NCI-H526 (cell line): Measurements from ENCODE around the gene COPS8.

Experiments used
- DNase-seq, 2 experiments: peaks; one replicate each; lab custom pipeline; 2025; lab: John Stamatoyannopoulos, UW

The COPS8 gene

DNA sequence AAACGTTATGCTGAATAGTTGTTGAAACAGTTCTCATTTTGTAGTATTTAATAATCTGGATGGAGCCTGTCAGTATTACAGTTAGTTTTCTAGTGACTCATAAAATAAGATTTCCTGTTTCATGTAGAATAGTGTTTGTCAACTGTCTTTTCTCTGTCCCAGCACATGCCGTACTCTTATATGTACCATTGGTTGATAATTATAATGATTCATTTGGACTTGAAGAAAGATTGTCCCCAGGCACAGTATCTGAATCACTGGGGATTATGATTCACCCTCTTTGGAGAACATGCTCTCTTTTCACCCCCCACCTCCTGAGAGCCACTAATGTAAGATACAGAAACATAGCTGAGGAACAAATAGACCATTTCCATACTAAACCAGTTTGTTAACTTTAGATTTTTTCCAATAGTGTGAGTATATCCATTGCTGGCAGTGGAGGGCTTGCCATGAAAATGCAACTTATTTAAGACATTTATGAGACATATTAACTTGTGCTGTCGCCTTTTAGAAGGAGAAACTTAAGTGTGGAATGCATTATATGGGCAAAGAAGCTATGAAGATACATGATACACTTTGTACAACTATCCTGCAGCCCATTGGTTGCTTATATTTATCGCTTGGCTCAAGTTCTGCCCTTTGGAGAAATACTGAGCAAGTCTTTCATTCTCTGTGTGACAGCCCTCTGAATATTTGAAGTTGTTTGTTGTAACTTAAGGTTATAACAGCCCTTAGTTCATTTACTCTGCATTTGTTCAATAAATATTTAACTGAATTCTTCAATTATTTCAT, 12.4 kb downstream of the COPS8 start:
- DNase-seq = no peak

DNA sequence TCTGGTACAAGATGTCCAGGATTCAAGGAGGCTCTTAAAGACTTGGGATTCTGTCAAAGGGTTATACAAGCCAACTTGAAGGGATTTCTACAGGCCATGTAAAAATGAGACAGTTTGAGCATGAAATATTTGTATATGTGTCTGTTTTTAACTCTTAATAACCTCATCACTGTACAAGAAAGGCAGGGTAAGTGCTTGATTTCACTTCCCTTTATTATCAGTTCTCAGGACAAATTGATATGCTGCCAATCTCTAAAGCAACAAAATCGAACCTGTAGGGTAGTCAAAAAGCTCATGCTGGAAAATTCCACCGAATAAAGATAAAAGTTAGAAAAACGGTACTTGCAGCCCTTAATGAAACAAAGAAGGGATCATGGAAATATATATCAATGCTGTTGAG, 14.1 kb downstream of the COPS8 start:
- no peak for DNase-seq

DNA sequence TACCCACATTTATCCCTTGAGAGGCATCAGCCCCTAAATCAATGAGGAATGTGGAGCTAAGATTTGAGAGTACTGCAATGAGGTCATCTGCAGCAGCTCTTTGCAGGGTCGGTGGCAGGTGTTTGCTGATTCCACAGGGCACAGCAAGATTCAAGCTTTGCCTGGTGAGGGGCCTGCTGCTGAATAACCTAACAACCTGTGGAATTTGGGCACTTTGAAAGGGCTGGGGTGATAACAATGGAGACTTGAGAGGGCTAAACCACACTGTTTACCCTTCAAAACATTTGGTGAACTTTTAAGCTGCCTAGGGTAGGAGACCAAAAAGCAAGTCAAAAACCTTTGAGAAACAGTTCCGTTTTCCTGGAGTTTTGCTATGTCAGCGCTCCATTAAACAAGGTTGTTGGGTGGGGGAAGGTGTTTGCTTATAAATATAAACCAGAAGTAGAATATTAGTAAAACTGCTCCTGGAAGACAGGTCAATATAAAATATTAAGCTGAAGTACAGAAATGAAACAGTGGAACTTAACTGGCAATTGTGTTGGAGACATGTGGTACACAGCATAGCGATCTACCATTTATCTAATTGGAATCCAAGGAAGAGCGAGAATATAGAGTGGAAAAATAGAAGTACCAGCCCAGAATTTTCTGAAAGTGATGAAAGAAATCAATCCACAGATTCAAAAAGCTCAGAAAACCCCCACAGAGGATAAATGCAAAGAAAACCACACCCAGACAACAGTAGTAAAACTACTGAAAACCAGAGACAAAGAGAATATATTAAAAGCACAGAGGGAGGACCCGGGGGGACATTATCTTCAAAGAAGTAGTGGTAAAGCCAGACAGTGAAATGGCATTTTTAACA, 15.7 kb downstream of the COPS8 start:
- no peak for DNase-seq

DNA sequence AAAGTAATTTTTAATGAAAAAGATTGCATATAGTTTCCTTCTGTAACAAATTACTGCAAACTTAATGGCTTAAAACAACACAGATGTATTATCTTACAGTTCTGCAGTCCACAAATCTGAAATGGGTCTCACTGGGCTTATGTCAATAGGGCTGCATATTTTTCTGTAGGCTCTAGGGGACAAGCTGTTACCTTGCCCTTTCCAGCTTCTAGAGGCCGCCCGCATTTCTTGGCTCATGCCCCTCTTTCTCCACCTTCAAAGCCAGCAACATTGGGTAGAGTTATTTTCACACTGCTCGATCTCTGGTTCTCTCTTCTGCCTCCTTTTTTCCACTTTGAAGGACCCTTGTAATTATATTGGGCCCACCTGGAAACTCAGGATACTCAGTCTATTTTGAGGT, 16.7 kb downstream of the COPS8 start:
- DNase-seq = no peak

DNA sequence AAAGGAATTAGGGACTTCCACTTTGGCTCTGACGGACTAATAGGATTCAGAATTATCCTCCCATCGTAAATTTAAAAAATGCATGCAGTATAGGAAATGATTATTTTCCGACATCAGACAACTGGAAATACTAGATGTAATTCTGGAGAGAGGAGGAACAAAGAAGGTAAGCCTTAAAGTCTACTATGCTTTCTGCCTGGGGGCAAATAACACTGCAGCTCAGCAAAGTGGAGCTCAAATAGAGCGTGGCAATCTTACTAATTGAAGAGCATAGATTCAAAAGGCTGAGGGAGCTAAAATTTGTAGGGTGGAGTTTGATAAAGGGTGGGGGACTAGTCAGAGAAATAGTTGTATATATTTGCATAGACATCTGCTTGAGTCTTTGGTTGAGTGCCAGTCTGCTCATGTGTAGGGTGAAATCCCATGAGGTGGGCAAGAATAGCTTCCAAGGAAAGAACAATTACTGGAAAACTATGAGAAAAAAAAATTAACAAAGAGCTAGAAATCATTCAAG, 23.8 kb downstream of the COPS8 start:
- DNase-seq = no peak

DNA sequence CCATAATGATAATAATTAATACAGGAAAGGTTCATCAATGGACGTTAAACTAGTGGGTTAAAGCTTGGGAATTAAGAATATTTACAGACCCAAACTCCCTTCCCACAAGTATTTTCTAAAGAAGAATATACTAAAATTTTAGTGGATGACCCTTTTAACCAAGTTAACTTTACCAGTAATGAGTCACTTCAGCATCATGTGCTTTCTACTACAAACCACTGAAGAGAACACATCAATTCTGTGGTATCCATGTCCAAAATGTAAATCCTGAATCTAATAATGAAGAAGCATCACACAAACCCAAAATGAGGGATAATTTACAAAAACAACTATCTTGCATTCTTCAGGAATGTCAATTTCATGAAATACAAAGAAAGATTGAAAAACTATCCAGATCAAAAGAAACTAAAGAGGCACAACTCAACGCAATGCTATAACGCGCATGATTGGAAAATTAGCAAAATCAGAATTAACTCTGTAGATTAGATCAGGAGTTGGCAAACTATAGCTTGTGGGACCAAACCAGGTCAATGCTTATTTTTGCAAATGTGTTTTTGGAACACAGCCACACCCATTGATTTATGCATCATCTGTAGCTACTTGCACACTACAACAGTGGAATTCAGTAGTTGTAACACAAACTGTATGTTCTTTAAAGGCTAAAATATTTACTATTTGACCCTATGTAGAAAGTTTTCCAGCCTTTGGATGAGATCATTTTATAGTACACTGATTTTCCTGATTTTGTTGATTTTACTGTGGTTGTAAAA, 27.5 kb downstream of the COPS8 start:
- no peak for DNase-seq

DNA sequence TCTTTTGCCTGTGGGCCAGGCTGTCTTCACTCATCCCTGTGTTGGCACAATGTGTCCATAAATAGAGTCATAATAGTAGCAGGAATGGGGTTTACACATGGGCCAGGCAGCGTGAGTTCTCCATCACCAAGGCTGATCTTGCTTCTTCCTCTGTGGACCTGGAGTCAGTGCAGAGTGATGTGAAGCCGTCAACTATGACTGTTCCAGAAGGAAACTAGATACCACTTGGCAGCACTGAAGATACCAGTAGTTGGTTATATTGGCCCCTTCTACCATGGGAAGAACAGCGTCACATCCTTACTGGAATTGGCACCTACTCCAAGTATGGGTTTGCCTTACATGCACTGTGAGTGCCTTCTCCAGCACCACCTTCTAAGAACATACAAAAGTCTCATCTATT, 30.2 kb downstream of the COPS8 start:
- DNase-seq = no peak

DNA sequence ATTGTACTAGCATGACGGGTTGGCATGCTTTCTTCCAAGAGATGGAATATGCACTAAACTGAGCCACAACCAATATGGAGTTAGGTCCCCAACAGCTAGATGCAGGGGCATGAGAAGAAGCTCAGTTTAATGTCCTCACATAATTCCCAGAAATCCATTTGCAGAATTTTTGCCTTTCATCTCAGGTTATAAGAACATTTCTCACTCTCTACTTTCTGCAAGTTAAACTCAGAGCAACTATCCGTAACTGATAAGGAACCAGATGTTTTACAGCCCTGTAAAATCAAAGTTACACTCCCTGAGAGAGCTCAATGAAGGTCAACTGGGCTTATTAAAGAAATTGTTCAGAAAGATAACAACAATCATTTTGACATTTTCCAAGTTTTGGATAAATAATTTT, 30.7 kb downstream of the COPS8 start:
- DNase-seq = no peak

DNA sequence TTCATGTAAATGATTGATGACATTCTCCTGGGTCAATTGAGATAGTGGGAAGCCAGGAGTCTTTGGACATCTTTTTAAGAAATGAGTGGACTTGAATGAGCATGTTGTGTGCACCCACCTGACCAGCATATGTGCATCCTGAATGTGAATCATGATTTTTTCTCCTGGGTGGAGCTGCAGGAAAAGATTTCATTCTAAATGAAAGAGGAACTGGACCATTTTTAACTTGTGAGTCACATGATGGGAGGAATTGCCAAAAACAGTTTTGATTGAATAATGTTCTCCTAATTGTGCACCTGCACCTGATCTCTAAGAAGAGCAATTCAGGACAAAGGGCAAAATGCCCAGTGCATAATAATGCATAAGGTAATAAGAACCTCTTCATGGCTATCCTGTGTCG, 32.3 kb downstream of the COPS8 start:
- no peak for DNase-seq

DNA sequence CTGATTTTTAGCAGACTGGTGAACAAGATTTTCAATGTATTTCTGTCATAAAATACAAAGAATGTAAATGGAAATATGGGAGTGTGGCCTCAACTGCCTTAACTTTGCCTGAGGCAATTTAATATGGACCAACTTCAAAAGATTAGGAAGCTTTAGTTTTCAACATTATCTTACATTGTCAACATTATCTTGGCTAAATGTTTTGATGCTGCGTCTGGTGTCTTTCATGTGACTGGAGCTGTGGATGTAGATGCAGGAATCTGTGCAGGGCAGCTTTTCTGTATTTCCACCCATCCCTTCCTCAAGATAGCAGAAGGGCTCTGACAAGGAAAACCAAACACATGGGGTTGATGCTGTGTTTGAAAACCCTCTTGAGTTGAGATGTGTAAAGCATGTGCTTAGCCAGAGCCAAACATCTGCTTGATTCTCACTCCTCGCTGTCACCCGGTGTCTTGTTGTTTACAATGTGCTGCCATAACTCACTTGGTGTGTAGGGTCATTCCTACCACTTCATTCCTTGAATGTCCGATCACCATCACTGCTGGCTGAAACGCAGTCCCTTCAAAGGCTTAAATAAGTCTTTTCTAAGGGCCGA, 33.0 kb downstream of the COPS8 start:
- no peak for DNase-seq

DNA sequence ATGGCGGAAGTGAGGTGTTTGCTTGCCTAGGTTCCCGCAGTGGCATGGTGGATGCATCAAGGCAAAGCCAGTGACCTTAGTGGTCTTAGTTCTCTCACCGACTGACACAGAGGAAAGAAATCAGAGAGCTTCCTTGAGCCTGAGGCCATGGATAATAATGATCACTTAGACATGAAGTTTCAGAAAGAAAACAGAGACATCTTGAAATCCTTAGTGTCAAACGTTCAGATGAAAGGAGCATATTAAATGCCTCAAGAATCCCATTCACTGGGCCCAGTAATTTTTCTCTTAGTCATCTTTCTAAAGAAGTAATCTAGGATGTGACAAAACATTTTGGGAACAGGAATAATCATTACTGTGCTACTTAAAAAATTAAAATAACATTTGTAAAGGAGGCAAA, 35.2 kb downstream of the COPS8 start:
- DNase-seq = no peak

DNA sequence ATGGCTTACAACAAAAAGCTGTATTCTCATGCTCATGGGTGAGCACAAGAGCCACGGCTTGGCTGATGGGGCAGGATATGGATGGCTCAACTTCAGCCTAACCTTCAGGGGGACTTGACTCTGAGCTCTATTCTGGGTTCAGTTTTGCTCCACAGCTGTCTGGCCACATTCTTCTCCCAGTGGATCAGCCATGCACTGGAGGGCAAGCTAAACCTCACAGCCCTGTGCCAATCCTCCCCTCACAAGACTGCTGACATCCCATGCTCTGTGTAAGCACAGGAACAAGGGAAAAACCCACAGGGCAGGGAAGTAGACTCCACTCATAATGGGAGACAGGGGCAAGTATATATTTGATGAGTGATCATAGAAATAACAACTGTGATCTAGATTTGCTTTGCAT, 35.6 kb downstream of the COPS8 start:
- no peak for DNase-seq

DNA sequence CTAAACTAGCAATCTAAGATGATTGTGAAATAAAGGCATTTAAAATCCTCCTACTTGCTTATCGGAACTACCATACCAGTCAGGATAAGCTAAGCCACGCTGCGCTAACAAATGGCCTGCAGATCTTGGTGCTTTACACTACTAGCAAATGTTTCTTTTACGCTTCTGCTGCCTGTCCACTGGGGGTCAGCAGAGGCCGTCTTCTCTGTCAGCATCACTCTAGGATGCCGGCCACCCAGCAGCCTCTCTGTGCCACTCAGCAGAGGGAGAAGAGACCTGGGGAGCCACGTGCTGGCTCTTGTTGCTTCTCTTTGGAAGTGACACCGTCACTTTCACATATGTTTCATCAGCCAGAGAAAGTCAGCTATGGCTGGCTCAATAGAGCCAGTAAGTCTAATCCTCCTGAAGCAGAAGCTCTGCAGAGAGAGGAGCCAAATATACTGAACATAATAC, 36.6 kb downstream of the COPS8 start:
- peak; percentile 2 to 69 for DNase-seq

DNA sequence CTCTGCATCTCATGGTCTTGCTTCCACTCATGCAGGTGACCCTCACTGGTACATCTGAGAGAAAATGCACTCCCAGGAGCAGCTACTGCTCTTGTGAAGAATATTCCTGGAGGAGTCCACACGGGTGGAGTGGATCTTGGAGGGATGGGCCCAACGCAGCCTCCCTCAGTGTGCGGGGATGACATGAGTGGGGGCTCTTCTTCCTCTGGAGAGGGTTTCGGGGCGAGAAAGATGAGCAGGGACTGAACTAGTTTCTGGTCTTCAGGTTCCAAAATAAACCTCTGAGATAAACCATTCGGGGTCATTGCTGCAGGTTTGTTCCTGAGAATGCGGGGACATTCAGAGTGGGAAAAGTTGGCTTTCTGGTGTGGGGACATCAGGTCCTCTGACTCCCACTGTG, 39.1 kb downstream of the COPS8 start:
- no peak for DNase-seq

DNA sequence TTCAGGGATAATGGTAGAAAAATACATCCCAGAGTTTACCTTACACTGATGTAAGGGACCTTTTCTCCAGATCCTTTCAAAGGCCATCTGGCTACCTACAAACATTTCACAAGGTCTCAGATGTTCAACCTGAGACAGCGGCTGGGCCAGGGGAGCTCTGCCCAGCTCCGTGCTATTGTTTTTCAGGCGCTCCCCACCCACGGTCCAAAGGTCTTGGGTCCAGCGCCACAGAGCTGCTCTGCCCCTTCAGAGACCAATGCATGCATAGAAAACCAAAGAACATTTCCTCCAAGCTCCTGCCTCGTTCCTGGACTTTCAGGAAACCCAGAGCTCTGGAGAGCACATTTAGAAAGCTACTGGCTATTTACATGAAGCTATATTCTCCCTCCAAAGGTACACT, 40.3 kb downstream of the COPS8 start:
- DNase-seq = no peak

DNA sequence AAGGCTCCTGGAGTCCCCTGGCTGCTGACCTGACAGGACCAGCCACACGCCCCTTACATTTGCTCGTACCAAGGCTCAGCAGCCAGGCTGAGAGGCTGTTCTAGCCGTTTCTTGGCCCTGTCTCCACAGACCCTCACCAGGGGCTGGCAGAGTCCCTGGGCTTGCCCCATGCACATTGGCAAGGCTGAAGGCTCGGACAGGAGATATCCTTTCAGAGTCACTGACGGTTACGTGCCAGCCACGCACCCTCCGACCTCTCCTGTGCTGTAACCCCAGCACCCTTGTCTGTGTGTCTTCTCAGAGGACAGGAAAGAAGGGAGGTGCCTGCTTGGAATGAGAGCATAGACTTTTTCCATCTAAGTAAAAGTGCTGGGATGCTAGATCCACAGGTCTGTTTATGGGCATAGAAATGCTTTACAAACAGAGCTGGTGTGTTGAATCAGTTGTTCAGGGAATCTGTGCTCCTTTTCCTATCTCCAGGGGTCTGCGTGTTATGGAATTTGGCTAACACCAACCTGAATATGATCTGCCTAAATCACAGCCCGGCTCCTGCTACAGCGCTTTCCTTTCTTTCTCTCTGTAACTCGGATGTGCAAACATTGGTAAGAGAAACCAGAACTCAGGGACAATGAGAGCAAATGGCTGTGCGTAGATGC, 41.0 kb downstream of the COPS8 start:
- no peak for DNase-seq

DNA sequence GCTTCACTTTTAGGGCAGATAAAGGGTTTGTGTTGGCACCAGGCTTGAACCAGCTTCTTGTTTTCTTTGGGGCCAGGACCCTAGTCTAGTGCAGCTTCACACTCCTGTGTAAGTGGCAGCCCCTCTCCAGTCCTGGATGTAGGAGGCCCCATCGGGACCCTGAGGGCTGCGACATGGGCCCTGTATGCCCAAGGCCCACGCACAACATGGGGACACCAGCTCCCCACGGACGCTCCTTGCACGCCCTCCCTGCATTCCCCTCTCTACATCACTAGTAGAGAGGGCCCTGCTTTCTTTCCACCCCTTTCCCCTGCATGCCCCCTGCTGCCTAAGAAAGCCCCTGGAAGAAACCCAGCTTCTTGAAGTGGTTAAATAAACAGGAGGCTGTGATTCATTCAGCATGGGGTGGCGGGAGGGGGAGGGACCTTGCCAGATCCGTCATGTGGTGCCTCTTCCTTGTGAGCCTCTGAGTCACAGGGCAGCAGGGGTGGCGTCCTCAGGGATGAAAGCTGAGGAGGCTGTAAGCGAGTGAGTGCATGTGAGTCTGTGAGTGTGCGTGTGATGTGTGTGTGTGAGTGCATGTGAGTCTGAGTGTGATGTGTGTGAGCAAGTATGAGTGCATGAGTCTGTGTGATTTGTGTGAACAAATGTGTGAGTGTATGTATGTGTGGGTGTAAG, 42.5 kb downstream of the COPS8 start:
- DNase-seq = no peak

DNA sequence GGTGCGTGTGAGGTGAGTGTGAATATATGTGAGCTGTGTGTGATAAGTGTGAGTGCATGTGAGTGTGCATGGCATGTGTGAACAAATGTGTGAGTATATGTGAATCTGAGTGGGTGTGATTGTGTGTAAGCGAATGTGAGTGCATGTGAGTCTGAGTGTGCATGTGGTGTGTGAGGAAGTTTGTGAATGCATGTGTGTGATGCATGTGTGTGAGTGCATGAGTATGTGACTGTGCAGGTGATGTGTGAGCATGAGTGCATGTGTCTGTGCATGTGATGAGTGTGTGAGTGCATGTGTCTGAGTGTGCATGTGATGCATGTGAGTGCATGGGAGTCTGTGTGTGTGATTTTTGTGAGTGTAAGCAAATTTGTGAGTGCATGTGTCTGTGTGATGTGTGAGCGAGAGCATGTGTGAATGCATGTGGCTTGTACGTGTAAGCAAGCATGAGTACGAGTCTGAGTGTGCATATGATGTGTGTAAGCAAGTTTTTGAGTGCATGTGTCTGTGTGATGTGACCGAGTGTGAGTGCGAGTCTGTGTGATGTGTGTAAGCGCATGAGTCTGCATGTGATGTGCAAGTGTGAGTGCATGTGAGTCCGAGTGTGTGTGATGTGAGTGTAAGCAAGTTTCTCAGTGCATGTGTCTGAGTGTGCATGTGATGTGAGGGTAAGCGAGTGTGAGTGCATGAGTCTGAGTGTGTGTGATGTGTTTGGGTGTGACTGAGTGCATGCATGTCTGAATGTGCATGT, 43.3 kb downstream of the COPS8 start:
- DNase-seq = no peak

DNA sequence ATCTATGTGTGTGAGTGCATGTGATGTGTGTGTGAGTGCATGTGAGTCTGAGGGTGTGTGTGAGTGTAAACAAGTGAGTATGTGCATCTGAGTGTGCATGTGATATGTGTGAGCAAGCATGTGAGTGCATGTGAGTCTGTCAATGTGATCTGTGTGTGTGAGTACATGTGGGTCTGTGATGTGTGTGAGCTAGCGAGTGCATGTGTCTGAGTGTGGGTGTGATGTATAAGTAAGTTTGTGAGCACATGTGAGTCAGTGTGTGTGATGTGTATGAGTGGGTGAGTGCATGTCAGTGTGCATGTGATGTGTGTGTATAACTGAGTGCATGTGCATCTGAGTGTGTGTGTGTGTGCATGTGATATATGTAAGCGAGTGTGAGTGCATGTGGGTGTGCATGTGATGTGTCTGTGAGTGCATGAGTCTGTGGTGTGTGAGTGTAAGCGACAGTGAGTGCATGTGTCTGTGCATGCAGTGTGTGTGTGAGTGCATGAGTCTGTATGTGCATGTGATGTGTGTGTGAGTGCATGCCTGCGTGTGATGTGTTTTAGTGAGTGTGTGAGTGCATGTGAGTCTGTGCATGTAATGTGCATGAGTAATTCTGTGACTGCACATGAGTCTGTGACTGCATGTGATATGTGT, 44.1 kb downstream of the COPS8 start:
- no peak for DNase-seq
